SK-N-MC (cell line): Measurements from ENCODE around the gene PDIA6.

Experiments
- EZH2 ChIP-seq: fragments of 200-600 bp; sonication (generic); IDR thresholded peaks from one replicate; pipeline ENCODE4 v1.6.1; 2017; ENCODE audit warnings: antibody characterized with exemption
- POLR2AphosphoS5 ChIP-seq: IDR thresholded peaks from 2 replicates; pipeline ENCODE4 v1.6.1; 2012; ENCODE audit warnings: mild to moderate bottlenecking, low read depth, low read length, borderline replicate concordance

DNA sequence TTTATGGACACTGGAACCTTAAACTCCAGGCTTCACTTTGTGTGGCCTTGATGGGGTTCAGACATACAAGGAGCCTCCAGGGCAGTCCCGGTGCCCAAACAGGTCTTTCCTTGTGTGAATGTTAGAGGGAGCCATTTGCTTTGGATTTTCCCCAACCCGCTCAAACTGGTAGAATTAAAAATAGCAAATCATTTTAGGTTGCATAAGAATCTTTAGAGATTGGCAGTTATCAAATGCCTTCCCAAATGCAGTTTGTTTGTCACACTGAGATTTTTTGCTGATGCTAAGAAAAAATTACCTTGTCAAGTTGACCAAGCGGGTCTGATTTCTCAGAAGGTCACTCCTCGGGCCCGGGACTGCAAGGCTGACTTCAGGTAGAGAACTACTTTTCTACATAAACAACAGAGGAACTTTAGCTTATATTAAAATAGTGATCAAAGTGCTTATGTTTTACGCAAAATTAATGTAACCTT, 54.7 kb downstream of the PDIA6 start:
- TF ChIP-seq EZH2 = no peak
- no peak for TF ChIP-seq POLR2AphosphoS5
